ENCODE data around the gene MEGF11. TPM values are rescaled to one million over a fixed set of nuclear protein-coding genes. Genes with fewer than 3 reads are reported as not detected.

The MEGF11 gene
- polyA plus RNA-seq, 3 donors: not detected

DNA sequence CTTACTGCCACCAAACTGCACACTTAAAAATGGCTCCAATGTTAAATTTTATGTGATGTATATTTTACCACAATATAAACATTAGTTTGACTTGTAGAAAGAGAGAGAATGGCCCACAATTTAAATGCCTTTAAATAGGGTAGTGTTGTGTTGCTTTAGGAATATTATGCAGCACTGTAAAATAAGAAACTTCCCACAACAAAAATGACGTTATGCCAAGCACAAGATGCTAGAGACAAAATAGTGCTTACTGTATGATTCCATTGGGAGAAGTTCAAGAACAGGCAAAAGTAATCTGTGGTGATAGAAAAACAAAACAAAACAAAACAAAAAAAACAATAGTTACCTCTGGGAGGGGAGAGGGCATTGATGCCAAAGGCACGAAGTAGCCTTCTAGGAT, 91.3 kb downstream of the MEGF11 start:
- no CpG with 5 or more reads among the region's 2 CpGs for WGBS (ENCODE audit: insufficient coverage)
- H3K4me2 ChIP-seq (replicated peaks; ENCODE audit: extremely low read depth, low read length, poor library complexity, severe bottlenecking): no peak overlapping the region
- intact Hi-C loops (cut with micrococcal nuclease): no loop called here
- no peaks in the 10 kb centered on the region for H4K20me1 ChIP-seq (ENCODE audit: insufficient read depth, low read length)
- H3K79me2 ChIP-seq (ENCODE audit: insufficient read depth, low read length): no peaks in the 10 kb centered on the region
- H3K27me3 ChIP-seq (ENCODE audit: control insufficient read depth in 2 of 2, insufficient read depth in 2 of 2, low read length in 2 of 2): no peaks in the 10 kb centered on the region
- H3K9ac ChIP-seq (ENCODE audit: insufficient read depth, low read length, poor library complexity, severe bottlenecking): no peak overlapping the region
- H3K9me3 Mint-ChIP-seq: peaks cover 0 to 2% (median 0%) of the 10 kb centered on the region in 7 donors
- H3K4me1 Mint-ChIP-seq: no peaks in the 10 kb centered on the region
- no peak overlapping the region for H2AFZ ChIP-seq (ENCODE audit: insufficient read depth, low read depth, low read length, poor library complexity, severe bottlenecking)
- H3K4me1 ChIP-seq (ENCODE audit: control insufficient read depth in 1 of 2, insufficient read depth in 2 of 2, low read length in 2 of 2): no peaks in the 10 kb centered on the region
- H3K27ac Mint-ChIP-seq: no peak overlapping the region
- no peaks in the 10 kb centered on the region for H3K36me3 Mint-ChIP-seq
- no peaks in the 10 kb centered on the region for H3K9me3 ChIP-seq (replicated peaks in 1 of 2; ENCODE audit: control insufficient read depth in 1 of 2, insufficient read depth in 1 of 2, low read length in 2 of 2)
- no peak for TF ChIP-seq CTCF (IDR thresholded peaks at IDR 0.05)
- no peaks in the 10 kb centered on the region for H3K36me3 ChIP-seq (replicated peaks in 1 of 2; ENCODE audit: control insufficient read depth in 1 of 2, insufficient read depth in 2 of 2, low read length in 2 of 2)
- no peak for DNase-seq
- H3K27me3 Mint-ChIP-seq (ENCODE audit: low read depth in 3 of 3): peaks cover 5 to 9% (median 8%) of the 10 kb centered on the region in 3 donors
- no peak overlapping the region for H3K4me3 ChIP-seq (replicated peaks in 1 of 3; ENCODE audit: low read depth in 2 of 3, low read length in 3 of 3)
- no peak overlapping the region for H3K4me3 Mint-ChIP-seq
- no peak overlapping the region for H3K27ac ChIP-seq (ENCODE audit: low read depth in 1 of 2, low read length in 2 of 2)

DNA sequence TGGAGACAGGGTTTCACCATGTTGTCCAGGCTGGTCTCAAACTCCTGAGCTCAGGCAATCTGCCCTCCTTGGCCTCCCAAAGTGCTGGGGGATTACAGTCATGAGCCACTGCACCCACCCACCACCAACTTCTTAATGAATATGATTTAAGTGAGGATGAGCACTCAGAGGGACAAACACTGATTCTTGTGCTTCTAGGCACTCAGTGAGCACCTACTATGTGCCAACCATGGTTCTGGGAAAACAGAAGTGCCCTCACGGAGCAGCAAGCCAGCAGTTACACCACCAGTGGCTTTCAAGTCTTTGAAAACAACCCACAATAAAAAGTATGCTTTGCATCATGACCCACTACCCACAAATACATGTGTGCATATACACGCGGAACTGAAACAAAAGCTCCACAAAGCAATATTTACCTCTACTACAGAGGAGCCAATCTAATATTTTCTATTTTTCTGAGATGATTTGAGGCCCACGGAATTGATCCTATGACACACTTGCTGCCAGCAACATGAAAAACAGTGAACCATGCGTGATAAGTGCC, 91.9 kb downstream of the MEGF11 start:
- DNase-seq: no peak

More for the DNA sequence above, 91.9 kb downstream of the MEGF11 start:
- Histone ChIP-seq H3K4me3 (replicated peaks in 1 of 3; ENCODE audit: low read depth in 2 of 3, low read length in 3 of 3) (no peak overlapping the region), H3K27ac (ENCODE audit: low read depth in 1 of 2, low read length in 2 of 2) (no peak overlapping the region), H3K79me2 (ENCODE audit: insufficient read depth, low read length) (no peaks in the 10 kb centered on the region), H4K20me1 (ENCODE audit: insufficient read depth, low read length) (no peaks in the 10 kb centered on the region), H2AFZ (ENCODE audit: insufficient read depth, low read depth, low read length, poor library complexity, severe bottlenecking) (no peak overlapping the region), H3K9ac (ENCODE audit: insufficient read depth, low read length, poor library complexity, severe bottlenecking) (no peak overlapping the region), H3K4me2 (replicated peaks; ENCODE audit: extremely low read depth, low read length, poor library complexity, severe bottlenecking) (no peak overlapping the region), H3K9me3 (replicated peaks in 1 of 2; ENCODE audit: control insufficient read depth in 1 of 2, insufficient read depth in 1 of 2, low read length in 2 of 2) (no peaks in the 10 kb centered on the region), H3K36me3 (replicated peaks in 1 of 2; ENCODE audit: control insufficient read depth in 1 of 2, insufficient read depth in 2 of 2, low read length in 2 of 2) (no peaks in the 10 kb centered on the region), H3K4me1 (ENCODE audit: control insufficient read depth in 1 of 2, insufficient read depth in 2 of 2, low read length in 2 of 2) (no peaks in the 10 kb centered on the region), H3K27me3 (ENCODE audit: control insufficient read depth in 2 of 2, insufficient read depth in 2 of 2, low read length in 2 of 2) (no peaks in the 10 kb centered on the region)
- Mint-ChIP-seq H3K4me3 (no peak overlapping the region), H3K9me3 (peaks cover 0 to 2% (median 0%) of the 10 kb centered on the region in 7 donors), H3K27me3 (ENCODE audit: low read depth in 3 of 3) (peaks cover 5 to 10% (median 9%) of the 10 kb centered on the region in 3 donors), H3K36me3 (no peaks in the 10 kb centered on the region), H3K27ac (no peak overlapping the region), H3K4me1 (no peaks in the 10 kb centered on the region)
- intact Hi-C loops (cut with micrococcal nuclease): no loop called here
- WGBS (ENCODE audit: insufficient coverage): 76% methylated on average over 5 of the region's 5 CpGs
- TF ChIP-seq CTCF (IDR thresholded peaks at IDR 0.05): no peak
